A673 (cell line): ENCODE data around the gene MCM7. TPM values are rescaled to one million over a fixed set of nuclear protein-coding genes. Genes with fewer than 3 reads are reported as not detected.
A peak's percentile ranks its signal among the peaks of the same experiment; 100 is the strongest.

Source experiments
- BruUV-seq: library from RNA; stranded (reverse); fragments of 400-500 nt; replicated peaks from 2 replicates; lab custom pipeline; 2021; lab: Mats Ljungman, UMichigan
- CTCF ChIA-PET: fragments of 300-600 bp; sonication (Branson Sonifier 250); formaldehyde crosslinking; loops from one replicate; lab custom pipeline; 2022; ENCODE audit warnings: antibody characterized with exemption; lab: Charles Lee
- POLR2A ChIA-PET: fragments of 300-600 bp; sonication (Branson Sonifier 250); formaldehyde crosslinking; loops from one replicate; lab custom pipeline; 2022; ENCODE audit warnings: antibody characterized with exemption; ENCODE audit not compliant: low non-redundant PET; lab: Charles Lee
- DNase-seq: peaks from one replicate; pipeline ENCODE4 v3.0.0-alpha.2; 2015; ENCODE audit warnings: low spot score
- H3K27ac ChIP-seq: fragments of 200-600 bp; sonication (generic); 2 replicates; pipeline ENCODE4 v1.5.1; 2016; ENCODE audit warnings: mixed run types, low read depth, mild to moderate bottlenecking, mixed read lengths, antibody characterized with exemption, low read length; ENCODE audit not compliant: poor library complexity, severe bottlenecking
- H3K27me3 ChIP-seq: fragments of 200-600 bp; sonication (generic); replicated peaks from 2 replicates; pipeline ENCODE4 v1.6.1; 2017; ENCODE audit warnings: mixed run types, low read depth, mild to moderate bottlenecking, mixed read lengths, antibody characterized with exemption, low read length; ENCODE audit not compliant: insufficient read depth, poor library complexity
- H3K36me3 ChIP-seq: fragments of 200-600 bp; sonication (generic); 2 replicates; pipeline ENCODE4 v1.6.1; 2016; ENCODE audit warnings: mixed run types, mild to moderate bottlenecking, mixed read lengths, antibody characterized with exemption, low read length; ENCODE audit not compliant: insufficient read depth, poor library complexity, severe bottlenecking
- H3K4me1 ChIP-seq: fragments of 200-600 bp; sonication (generic); 2 replicates; pipeline ENCODE4 v1.6.1; 2017; ENCODE audit warnings: mixed run types, mild to moderate bottlenecking, mixed read lengths, antibody characterized with exemption, low read length; ENCODE audit not compliant: insufficient read depth, poor library complexity, severe bottlenecking
- H3K4me3 ChIP-seq: fragments of 200-600 bp; sonication (generic); 2 replicates; pipeline ENCODE4 v1.5.1; 2016; ENCODE audit warnings: low read depth, mixed run types, mild to moderate bottlenecking, mixed read lengths, low read length; ENCODE audit not compliant: poor library complexity, severe bottlenecking
- H3K9me3 ChIP-seq: fragments of 200-600 bp; sonication (generic); 2 replicates; pipeline ENCODE4 v1.6.1; 2016; ENCODE audit warnings: mixed run types, low read depth, mild to moderate bottlenecking, mixed read lengths, antibody characterized with exemption, low read length; ENCODE audit not compliant: poor library complexity, severe bottlenecking
- EZH2 ChIP-seq: fragments of 200-600 bp; sonication (generic); IDR thresholded peaks from 2 replicates; pipeline ENCODE4 v1.6.1; 2017; ENCODE audit warnings: borderline replicate concordance, low read depth, mild to moderate bottlenecking, mixed read lengths, antibody characterized with exemption, low read length; ENCODE audit not compliant: poor library complexity, severe bottlenecking
- intact Hi-C: fragments of 100-400 bp; cut with micrococcal nuclease; formaldehyde crosslinking; loops from one replicate; pipeline ENCODE4 v1.10.0; 2022; ENCODE audit not compliant: unreplicated experiment
- total RNA-seq: library from RNA; stranded (reverse); gene quantifications from 2 replicates; pipeline ENCODE4 v1.2.3, GENCODE V29; 2021
- TF ChIP-seq, protein P1 (sequence below): fragments of 300-800, 200-600 bp; sonication (generic); conservative IDR thresholded peaks from 2 replicates; pipeline ENCODE4 v1.5.1; 2017; ENCODE audit warnings: low read depth, mild to moderate bottlenecking, antibody characterized with exemption, low read length, moderate library complexity, mixed read lengths

The MCM7 gene
- total RNA-seq, 1 experiment from 2014 or later: 399 TPM

DNA sequence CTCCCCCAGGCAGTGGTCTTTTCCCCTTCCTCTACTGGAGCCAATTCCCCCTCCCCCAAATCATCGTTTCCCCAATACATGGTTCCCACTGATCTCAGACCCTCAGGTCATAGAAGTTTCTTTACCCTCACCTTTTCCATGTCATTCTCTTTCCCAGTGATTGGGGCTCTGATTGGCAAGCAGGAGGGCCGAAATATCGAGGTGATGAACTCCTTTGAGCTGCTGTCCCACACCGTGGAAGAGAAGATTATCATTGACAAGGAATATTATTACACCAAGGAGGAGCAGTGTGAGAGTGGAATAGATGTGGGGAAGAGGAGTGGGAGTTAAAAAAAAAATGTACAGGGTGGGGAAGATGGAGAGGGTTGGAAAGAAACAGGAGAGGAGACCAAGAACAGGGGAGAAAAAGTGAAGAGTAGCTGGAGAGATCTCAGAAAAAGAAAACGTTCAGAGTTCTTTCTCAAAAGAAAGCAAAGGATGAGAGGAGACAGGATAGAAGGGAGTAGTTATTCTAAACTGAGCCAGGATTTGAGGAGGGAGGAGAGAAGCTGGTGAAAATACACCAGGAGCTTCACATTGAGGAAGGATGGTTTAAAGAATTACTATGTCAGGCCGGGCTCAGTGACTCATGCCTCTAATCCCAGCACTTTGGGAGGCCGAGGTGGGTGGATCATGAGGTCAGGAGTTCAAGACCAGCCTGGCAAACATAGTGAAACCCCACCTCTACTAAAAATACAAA lies 11.6 kb downstream of the MCM7 start:
- Histone ChIP-seq H3K27ac (peak overlapping the region; percentile 91), H3K36me3 (peaks cover 46% of the 10 kb centered on the region), H3K27me3 (no peaks in the 10 kb centered on the region), H3K4me1 (peaks cover 39% of the 10 kb centered on the region), H3K4me3 (peak overlapping the region; percentile 94), H3K9me3 (no peaks in the 10 kb centered on the region)
- DNase-seq: no peak
- no TSS peak for BruUV-seq
- POLR2A ChIA-PET: no interaction called here
- TF ChIP-seq, protein P1, sequence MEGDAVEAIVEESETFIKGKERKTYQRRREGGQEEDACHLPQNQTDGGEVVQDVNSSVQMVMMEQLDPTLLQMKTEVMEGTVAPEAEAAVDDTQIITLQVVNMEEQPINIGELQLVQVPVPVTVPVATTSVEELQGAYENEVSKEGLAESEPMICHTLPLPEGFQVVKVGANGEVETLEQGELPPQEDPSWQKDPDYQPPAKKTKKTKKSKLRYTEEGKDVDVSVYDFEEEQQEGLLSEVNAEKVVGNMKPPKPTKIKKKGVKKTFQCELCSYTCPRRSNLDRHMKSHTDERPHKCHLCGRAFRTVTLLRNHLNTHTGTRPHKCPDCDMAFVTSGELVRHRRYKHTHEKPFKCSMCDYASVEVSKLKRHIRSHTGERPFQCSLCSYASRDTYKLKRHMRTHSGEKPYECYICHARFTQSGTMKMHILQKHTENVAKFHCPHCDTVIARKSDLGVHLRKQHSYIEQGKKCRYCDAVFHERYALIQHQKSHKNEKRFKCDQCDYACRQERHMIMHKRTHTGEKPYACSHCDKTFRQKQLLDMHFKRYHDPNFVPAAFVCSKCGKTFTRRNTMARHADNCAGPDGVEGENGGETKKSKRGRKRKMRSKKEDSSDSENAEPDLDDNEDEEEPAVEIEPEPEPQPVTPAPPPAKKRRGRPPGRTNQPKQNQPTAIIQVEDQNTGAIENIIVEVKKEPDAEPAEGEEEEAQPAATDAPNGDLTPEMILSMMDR: no peak
- no peak for TF ChIP-seq EZH2
- intact Hi-C loops: no loop called here
- CTCF ChIA-PET: no interaction called here

DNA sequence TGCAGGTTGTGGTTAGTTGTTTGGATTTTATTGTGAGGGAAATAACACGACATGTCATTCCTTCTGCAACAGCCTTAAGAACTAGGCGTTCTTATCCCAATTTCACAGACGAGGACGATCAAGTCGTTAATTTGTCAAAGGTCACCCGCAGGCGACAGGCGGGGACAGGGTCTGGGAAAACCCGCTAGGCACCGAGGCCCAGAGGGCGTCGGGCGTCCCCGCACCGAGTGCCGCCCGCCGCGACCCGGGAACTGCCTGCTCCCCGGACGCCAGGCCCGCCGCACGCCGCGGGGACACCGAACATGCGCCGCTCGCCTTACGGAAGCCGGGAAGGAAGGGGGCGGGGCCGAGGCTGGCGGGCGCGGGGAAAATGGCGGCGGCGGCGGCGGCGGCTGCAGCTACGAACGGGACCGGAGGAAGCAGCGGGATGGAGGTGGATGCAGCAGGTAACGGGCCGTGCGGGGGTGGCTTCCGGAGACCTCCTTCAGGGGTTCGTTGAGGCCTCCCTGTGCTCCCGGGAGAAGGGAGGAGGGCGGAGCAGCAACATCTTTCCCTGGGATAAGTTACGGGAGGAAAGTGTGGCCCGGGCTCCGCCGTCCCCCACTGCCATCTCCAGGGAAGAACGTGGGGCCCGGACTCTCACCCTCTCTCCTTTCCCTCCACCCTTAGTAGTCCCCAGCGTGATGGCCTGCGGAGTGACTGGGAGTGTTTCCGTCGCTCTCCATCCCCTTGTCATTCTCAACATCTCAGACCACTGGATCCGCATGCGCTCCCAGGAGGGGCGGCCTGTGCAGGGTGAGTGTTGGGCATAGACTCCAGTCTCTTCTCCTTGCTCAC lies 12.4 kb downstream of the MCM7 start, which contains the start of gene COPS6:
TSS of gene COPS6 (plus strand) at position 349 of the 837 bp plus-strand sequence. CDS start at position 371, 22 bp downstream.
- no peak for TF ChIP-seq EZH2
- TF ChIP-seq, protein P1: no peak
- peak; percentile 87 for DNase-seq
- no peaks in the 10 kb centered on the region for H3K27me3 ChIP-seq
- H3K27ac ChIP-seq: peak within 1 kb of the TSS; percentile 91
- POLR2A ChIA-PET: no interaction called here
- no TSS peak for BruUV-seq
- intact Hi-C loops: no loop called here
- CTCF ChIA-PET: no interaction called here
- H3K9me3 ChIP-seq: no peaks in the 10 kb centered on the region
- peaks cover 38% of the 10 kb centered on the region for H3K36me3 ChIP-seq
- H3K4me3 ChIP-seq: peak within 1 kb of the TSS; percentile 94
- H3K4me1 ChIP-seq: peaks cover 39% of the 10 kb centered on the region

DNA sequence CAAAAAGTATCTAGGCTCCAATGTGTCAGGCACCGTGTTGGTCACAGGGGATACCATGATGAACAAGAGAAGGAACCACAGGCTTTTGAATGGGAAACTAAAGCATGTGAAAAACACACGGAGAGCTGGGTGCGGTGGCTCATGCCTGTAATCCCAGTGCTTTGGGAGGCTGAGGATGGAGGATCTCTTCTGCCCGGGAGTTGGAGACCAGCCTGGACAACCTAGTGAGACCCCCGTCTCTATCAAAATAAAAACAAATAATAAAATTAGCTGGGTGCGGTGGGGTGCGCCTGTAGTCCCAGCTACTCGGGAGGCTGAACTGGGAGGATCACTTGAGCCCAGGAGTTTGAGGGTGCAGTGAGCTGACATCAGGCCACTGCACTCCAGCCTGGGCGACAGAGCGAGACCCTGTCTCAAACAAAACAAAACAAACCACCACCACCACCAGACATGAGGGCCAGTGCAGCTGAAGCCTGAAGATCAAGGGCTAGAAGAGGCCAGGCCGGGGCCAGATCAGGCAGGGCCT lies 13.0 kb downstream of the MCM7 start:
- Histone ChIP-seq H3K27me3 (no peaks in the 10 kb centered on the region), H3K36me3 (peaks cover 31% of the 10 kb centered on the region), H3K4me1 (peaks cover 39% of the 10 kb centered on the region), H3K9me3 (no peaks in the 10 kb centered on the region), H3K27ac (peak overlapping the region; percentile 91), H3K4me3 (peak overlapping the region; percentile 94)
- ChIA-PET POLR2A (no interaction called here), CTCF (no interaction called here)
- intact Hi-C loops: no loop called here
- no peak for DNase-seq
- no TSS peak for BruUV-seq
- TF ChIP-seq, protein P1: no peak
- no peak for TF ChIP-seq EZH2
